Keratinocyte (primary cell): ENCODE results near the gene SORL1-AS1.
"Not testable (repeated sequence)": the region's sequence is repeated elsewhere in the genome, so short reads cannot be mapped to it uniquely, and the experiment has no call there.

Experiments
- DNase-seq: peaks from one replicate; pipeline ENCODE4 v3.0.0-alpha.2; 2011; ENCODE audit warnings: low read depth, missing footprints, low spot score
- FAIRE-seq: peaks from 2 replicates; lab custom pipeline; 2011; peaks lifted over from hg19 to GRCh38; lab: Jason Lieb, UNC
- H2AFZ ChIP-seq: 2 replicates; pipeline ENCODE4 v1.6.0; 2012; ENCODE audit warnings: low read length, control low read depth, inconsistent platforms; ENCODE audit not compliant: control insufficient read depth
- H3K27ac ChIP-seq: 2 replicates; pipeline ENCODE4 v1.5.1; 2011; ENCODE audit warnings: low read length; ENCODE audit not compliant: control insufficient read depth, insufficient read depth
- H3K27me3 ChIP-seq: 3 replicates; pipeline ENCODE4 v1.6.0; 2011; ENCODE audit warnings: low read length; ENCODE audit not compliant: control insufficient read depth, insufficient read depth; ENCODE audit errors: extremely low read depth
- H3K36me3 ChIP-seq, 2 experiments: 2 replicates in 1 of 2; 3 replicates in 1 of 2; pipeline ENCODE4 v1.5.1; 2011; ENCODE audit warnings: low read length in 2 of 2, mild to moderate bottlenecking in 1 of 2; ENCODE audit not compliant: control insufficient read depth in 2 of 2, insufficient read depth in 2 of 2; ENCODE audit errors: extremely low read depth in 1 of 2
- H3K4me1 ChIP-seq: 3 replicates; pipeline ENCODE4 v1.5.1; 2011; ENCODE audit warnings: low read length; ENCODE audit not compliant: control insufficient read depth, insufficient read depth; ENCODE audit errors: extremely low read depth
- H3K4me2 ChIP-seq: 3 replicates; pipeline ENCODE4 v1.6.0; 2011; ENCODE audit warnings: low read depth, low read length; ENCODE audit not compliant: control insufficient read depth, insufficient read depth; ENCODE audit errors: extremely low read depth
- H3K4me3 ChIP-seq, 3 experiments: fragments of 200-600 bp in 1 of 3; sonication (generic) in 1 of 3; 2 replicates in 2 of 3; 3 replicates in 1 of 3; pipeline ENCODE4 v1.5.1; 2011 to 2016; ENCODE audit warnings: low read length in 3 of 3, mild to moderate bottlenecking in 3 of 3, control low read depth in 2 of 3, inconsistent platforms in 1 of 3, low read depth in 1 of 3, mixed read lengths in 1 of 3, mixed run types in 1 of 3, moderate library complexity in 1 of 3; ENCODE audit not compliant: control insufficient read depth in 2 of 3, insufficient read depth in 2 of 3; ENCODE audit errors: extremely low read depth in 1 of 3
- H3K79me2 ChIP-seq: 2 replicates; pipeline ENCODE4 v1.6.0; 2012; ENCODE audit warnings: low read length; ENCODE audit not compliant: control insufficient read depth, insufficient read depth
- H3K9ac ChIP-seq: 3 replicates; pipeline ENCODE4 v1.6.0; 2011; ENCODE audit warnings: low read length; ENCODE audit not compliant: control insufficient read depth, insufficient read depth; ENCODE audit errors: extremely low read depth
- H3K9me1 ChIP-seq: 3 replicates; pipeline ENCODE4 v1.6.0; 2011; ENCODE audit warnings: low read length; ENCODE audit not compliant: control insufficient read depth, insufficient read depth; ENCODE audit errors: extremely low read depth
- H3K9me3 ChIP-seq: 2 replicates; pipeline ENCODE4 v1.5.1; 2012; ENCODE audit warnings: low read depth, low read length; ENCODE audit not compliant: control insufficient read depth
- H4K20me1 ChIP-seq: 3 replicates; pipeline ENCODE4 v1.6.0; 2011; ENCODE audit warnings: low read length; ENCODE audit not compliant: control insufficient read depth, insufficient read depth; ENCODE audit errors: extremely low read depth
- EZH2 ChIP-seq: IDR thresholded peaks from one replicate; pipeline ENCODE4 v1.6.1; 2012; ENCODE audit warnings: inconsistent platforms, mild to moderate bottlenecking, low read length, moderate library complexity
- dilution Hi-C: fragments of 300-500 bp; cut with MboI; formaldehyde crosslinking; loops from one replicate; pipeline ENCODE4 v1.7.0; 2020; ENCODE audit warnings: low sequenced_read_pairs; ENCODE audit not compliant: extremely low pct_ligation_motif_present
- TF ChIP-seq, protein P1 (sequence below), 3 experiments: IDR thresholded peaks in 1 of 3; conservative IDR thresholded peaks in 1 of 3; optimal IDR thresholded peaks in 1 of 3; 2 replicates in 2 of 3; 3 replicates in 1 of 3; pipeline versions ENCODE3 to v1.5.1; 2011; ENCODE audit warnings: low read length in 3 of 3, mild to moderate bottlenecking in 3 of 3, moderate library complexity in 2 of 3, control low read depth in 1 of 3, inconsistent platforms in 1 of 3; ENCODE audit not compliant: insufficient read depth in 2 of 3; ENCODE audit errors: extremely low read depth in 1 of 3

Gene SORL1-AS1

DNA sequence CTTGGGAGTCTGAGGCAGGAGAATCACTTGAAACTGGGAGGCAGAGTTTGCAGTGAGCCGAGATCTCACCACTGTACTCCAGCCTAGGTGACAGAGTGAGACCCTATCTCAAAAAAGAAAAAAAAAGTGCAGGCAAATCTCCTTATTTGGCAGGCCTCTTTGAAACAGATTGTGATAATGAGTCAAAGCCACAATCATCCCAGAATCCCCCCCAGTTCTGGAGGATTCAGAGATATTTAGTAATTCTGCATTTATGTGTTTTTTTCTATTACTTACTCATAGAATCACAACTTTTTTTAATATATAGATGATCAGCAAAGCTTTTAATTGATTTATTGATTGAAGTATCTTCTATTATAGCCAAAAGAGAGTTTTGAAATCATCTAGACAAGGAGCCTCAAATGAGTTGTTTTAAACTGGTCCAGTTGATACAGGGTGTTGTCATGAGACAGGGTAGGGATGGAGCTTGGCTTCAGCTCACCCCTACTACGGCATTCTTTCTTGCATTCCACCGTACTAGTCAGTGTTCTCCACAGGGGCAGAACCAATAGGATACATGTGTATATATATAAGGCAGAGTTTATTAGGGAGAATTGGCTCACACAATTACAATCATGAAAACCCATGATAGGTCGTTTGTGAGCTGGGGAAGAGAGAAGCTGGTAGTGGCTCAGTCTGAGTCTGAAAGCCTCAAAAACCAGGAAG is 39.9 kb downstream of the SORL1-AS1 start:
- Histone ChIP-seq H4K20me1 (no peaks in the 10 kb centered on the region), H2AFZ (no peak overlapping the region), H3K4me1 (peaks cover 11% of the 10 kb centered on the region), H3K9ac (no peak overlapping the region), H3K27ac (no peak overlapping the region), H3K36me3 (no peaks in the 10 kb centered on the region), H3K9me1 (no peaks in the 10 kb centered on the region), H3K4me2 (no peak overlapping the region), H3K4me3 (no peak overlapping the region), H3K27me3 (no peaks in the 10 kb centered on the region), H3K9me3 (no peaks in the 10 kb centered on the region), H3K79me2 (no peaks in the 10 kb centered on the region)
- FAIRE-seq (no peak), DNase-seq (no peak)
- dilution Hi-C loops, result no loop called here
- no peak for TF ChIP-seq EZH2
- TF ChIP-seq, protein P1, sequence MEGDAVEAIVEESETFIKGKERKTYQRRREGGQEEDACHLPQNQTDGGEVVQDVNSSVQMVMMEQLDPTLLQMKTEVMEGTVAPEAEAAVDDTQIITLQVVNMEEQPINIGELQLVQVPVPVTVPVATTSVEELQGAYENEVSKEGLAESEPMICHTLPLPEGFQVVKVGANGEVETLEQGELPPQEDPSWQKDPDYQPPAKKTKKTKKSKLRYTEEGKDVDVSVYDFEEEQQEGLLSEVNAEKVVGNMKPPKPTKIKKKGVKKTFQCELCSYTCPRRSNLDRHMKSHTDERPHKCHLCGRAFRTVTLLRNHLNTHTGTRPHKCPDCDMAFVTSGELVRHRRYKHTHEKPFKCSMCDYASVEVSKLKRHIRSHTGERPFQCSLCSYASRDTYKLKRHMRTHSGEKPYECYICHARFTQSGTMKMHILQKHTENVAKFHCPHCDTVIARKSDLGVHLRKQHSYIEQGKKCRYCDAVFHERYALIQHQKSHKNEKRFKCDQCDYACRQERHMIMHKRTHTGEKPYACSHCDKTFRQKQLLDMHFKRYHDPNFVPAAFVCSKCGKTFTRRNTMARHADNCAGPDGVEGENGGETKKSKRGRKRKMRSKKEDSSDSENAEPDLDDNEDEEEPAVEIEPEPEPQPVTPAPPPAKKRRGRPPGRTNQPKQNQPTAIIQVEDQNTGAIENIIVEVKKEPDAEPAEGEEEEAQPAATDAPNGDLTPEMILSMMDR (optimal IDR thresholded peaks at IDR 0.05 in 1 of 3, IDR thresholded peaks at IDR 0.05 in 1 of 3, conservative IDR thresholded peaks at IDR 0.05 in 1 of 3; ENCODE audit: extremely low read depth in 1 of 3, insufficient read depth in 2 of 3, low read length in 3 of 3), result no peak

GRCh38 chr11:121412000-121412587 is 40.7 kb downstream of the SORL1-AS1 start:
- no peaks in the 10 kb centered on the region for H3K9me1 ChIP-seq
- H3K27ac ChIP-seq, result no peak overlapping the region
- H4K20me1 ChIP-seq, result no peaks in the 10 kb centered on the region
- dilution Hi-C loops, result no loop called here
- DNase-seq (no peak), FAIRE-seq (no peak)
- H3K9ac ChIP-seq, result no peak overlapping the region
- no peak for TF ChIP-seq EZH2
- TF ChIP-seq, protein P1 (optimal IDR thresholded peaks at IDR 0.05 in 1 of 3, IDR thresholded peaks at IDR 0.05 in 1 of 3, conservative IDR thresholded peaks at IDR 0.05 in 1 of 3; ENCODE audit: extremely low read depth in 1 of 3, insufficient read depth in 2 of 3, low read length in 3 of 3), result no peak
- no peak overlapping the region for H3K4me3 ChIP-seq
- peaks cover 7% of the 10 kb centered on the region for H3K4me1 ChIP-seq
- no peaks in the 10 kb centered on the region for H3K79me2 ChIP-seq
- no peaks in the 10 kb centered on the region for H3K9me3 ChIP-seq
- H2AFZ ChIP-seq, result no peak overlapping the region
- H3K4me2 ChIP-seq, result no peak overlapping the region
- no peaks in the 10 kb centered on the region for H3K27me3 ChIP-seq
- no peaks in the 10 kb centered on the region for H3K36me3 ChIP-seq

DNA sequence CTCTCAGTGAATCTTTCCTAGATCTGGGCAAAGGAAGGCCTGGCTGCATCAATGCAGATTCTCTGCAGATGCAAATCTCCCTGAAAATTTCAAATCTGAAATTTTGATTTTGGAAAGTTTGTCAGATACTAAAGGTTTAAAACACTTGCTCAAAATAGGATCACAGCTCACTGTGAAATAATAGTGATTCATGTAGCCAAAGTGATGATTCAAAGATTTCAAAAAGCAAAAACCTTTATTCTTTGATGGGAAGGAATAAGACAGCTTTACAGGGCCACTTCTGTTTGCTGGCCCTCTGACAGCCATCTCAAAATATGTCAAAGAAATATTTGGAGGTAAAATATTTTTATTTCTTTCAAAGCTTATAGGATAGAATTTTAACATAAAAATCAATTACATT is 41.4 kb downstream of the SORL1-AS1 start:
- H3K27ac ChIP-seq, H2AFZ ChIP-seq, H3K36me3 ChIP-seq, H3K9me1 ChIP-seq, dilution Hi-C loops, H3K9me3 ChIP-seq, DNase-seq, H4K20me1 ChIP-seq, H3K27me3 ChIP-seq, H3K4me3 ChIP-seq, FAIRE-seq, H3K4me2 ChIP-seq, H3K79me2 ChIP-seq, H3K4me1 ChIP-seq, H3K9ac ChIP-seq: not testable (repeated sequence)

DNA sequence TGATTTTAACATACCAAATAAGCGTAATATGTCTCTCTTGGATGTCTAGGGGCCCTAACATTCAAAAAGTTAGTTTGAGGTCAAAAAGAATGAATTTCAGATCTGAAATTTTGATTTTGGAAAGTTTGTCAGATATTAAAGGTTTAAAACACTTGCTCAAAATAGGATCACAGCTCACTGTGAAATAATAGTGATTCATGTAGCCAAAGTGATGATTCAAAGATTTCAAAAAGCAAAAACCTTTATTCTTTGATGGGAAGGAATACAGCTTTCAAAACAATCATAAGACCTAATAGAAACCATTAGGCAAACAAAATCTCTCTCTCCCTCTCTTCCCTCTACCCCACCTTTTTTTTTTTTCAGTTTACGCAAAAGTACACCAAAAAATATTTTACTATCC is 42.7 kb downstream of the SORL1-AS1 start:
- DNase-seq, H3K27ac ChIP-seq, H3K9me1 ChIP-seq, H3K4me1 ChIP-seq, H3K9me3 ChIP-seq, FAIRE-seq, H3K4me2 ChIP-seq, H2AFZ ChIP-seq, H4K20me1 ChIP-seq, H3K27me3 ChIP-seq, H3K4me3 ChIP-seq, dilution Hi-C loops, H3K9ac ChIP-seq, H3K79me2 ChIP-seq, H3K36me3 ChIP-seq: not testable (repeated sequence)
